ENCODE measurements around the gene ETV5. TPM values are rescaled to one million over a fixed set of nuclear protein-coding genes. Genes with fewer than 3 reads are reported as not detected.
A peak's percentile ranks its signal among the peaks of the same experiment; 100 is the strongest.

Gene ETV5
- total and polyA plus RNA-seq, 3 experiments from 2014 or later = 1.0 to 1.3 TPM; not detected in 1

- no peak for DNase-seq
- Histone ChIP-seq H3K9me3 (ENCODE audit: low read length) (no peaks in the 10 kb centered on the region), H3K4me3 (ENCODE audit: low read length) (no peak overlapping the region), H3K4me1 (ENCODE audit: insufficient read depth, low read length) (no peaks in the 10 kb centered on the region), H3K36me3 (ENCODE audit: insufficient read depth, low read length) (no peaks in the 10 kb centered on the region), H3K27ac (ENCODE audit: low read depth, low read length) (no peak overlapping the region), H3K27me3 (ENCODE audit: insufficient read depth, low read length, poor library complexity, severe bottlenecking) (no peaks in the 10 kb centered on the region)
- CTCF ChIA-PET = no interaction called here
- H3K27ac Mint-ChIP-seq = no peak overlapping the region
- peaks cover 12 to 42% of the 10 kb centered on the region in 2 donors for H3K27me3 Mint-ChIP-seq
- no peaks in the 10 kb centered on the region for H3K4me1 Mint-ChIP-seq
- POLR2A ChIA-PET = no interaction called here
- H3K4me3 Mint-ChIP-seq = no peak overlapping the region
- no peaks in the 10 kb centered on the region for H3K9me3 Mint-ChIP-seq
- H3K36me3 Mint-ChIP-seq = no peaks in the 10 kb centered on the region
Observed at GRCh38 chr3:186144257-186144656, 35.4 kb upstream of the ETV5 start.

GRCh38 chr3:186143250-186143649, 34.4 kb upstream of the ETV5 start:
- peaks cover 12 to 45% of the 10 kb centered on the region in 2 donors for H3K27me3 Mint-ChIP-seq
- ChIA-PET CTCF (interaction anchor here (2.0 kb wide), 1 partner anchor 10 kb away, joined by 6 read pairs; no protein-coding TSS in a partner anchor), POLR2A (no interaction called here)
- no peak overlapping the region for H3K4me3 ChIP-seq (ENCODE audit: low read length)
- H3K36me3 ChIP-seq (ENCODE audit: insufficient read depth, low read length) = no peaks in the 10 kb centered on the region
- H3K9me3 Mint-ChIP-seq = no peaks in the 10 kb centered on the region
- H3K36me3 Mint-ChIP-seq = no peaks in the 10 kb centered on the region
- no peak for DNase-seq
- H3K27ac Mint-ChIP-seq = peak overlapping the region in 1 of 8 donors; percentile 78
- no peaks in the 10 kb centered on the region for H3K4me1 ChIP-seq (ENCODE audit: insufficient read depth, low read length)
- no peaks in the 10 kb centered on the region for H3K27me3 ChIP-seq (ENCODE audit: insufficient read depth, low read length, poor library complexity, severe bottlenecking)
- no peak overlapping the region for H3K27ac ChIP-seq (ENCODE audit: low read depth, low read length)
- no peaks in the 10 kb centered on the region for H3K9me3 ChIP-seq (ENCODE audit: low read length)
- no peak overlapping the region for H3K4me3 Mint-ChIP-seq
- no peaks in the 10 kb centered on the region for H3K4me1 Mint-ChIP-seq

GRCh38 chr3:186142393-186142932, 33.6 kb upstream of the ETV5 start:
- Histone ChIP-seq H3K27ac (ENCODE audit: low read depth, low read length) (no peak overlapping the region), H3K36me3 (ENCODE audit: insufficient read depth, low read length) (no peaks in the 10 kb centered on the region), H3K9me3 (ENCODE audit: low read length) (no peaks in the 10 kb centered on the region), H3K27me3 (ENCODE audit: insufficient read depth, low read length, poor library complexity, severe bottlenecking) (no peaks in the 10 kb centered on the region), H3K4me3 (ENCODE audit: low read length) (no peak overlapping the region), H3K4me1 (ENCODE audit: insufficient read depth, low read length) (no peaks in the 10 kb centered on the region)
- no peak for DNase-seq
- ChIA-PET POLR2A (no interaction called here), CTCF (interaction anchor here (2.0 kb wide), 1 partner anchor 9 kb away, joined by 6 read pairs; no protein-coding TSS in a partner anchor)
- no peak overlapping the region for H3K4me3 Mint-ChIP-seq
- H3K27ac Mint-ChIP-seq = no peak overlapping the region
- H3K36me3 Mint-ChIP-seq = no peaks in the 10 kb centered on the region
- no peaks in the 10 kb centered on the region for H3K4me1 Mint-ChIP-seq
- H3K9me3 Mint-ChIP-seq = no peaks in the 10 kb centered on the region
- H3K27me3 Mint-ChIP-seq = peaks cover 12 to 52% of the 10 kb centered on the region in 2 donors

- Histone ChIP-seq H3K4me3 (ENCODE audit: low read length) (no peak overlapping the region), H3K27ac (ENCODE audit: low read depth, low read length) (no peak overlapping the region), H3K4me1 (ENCODE audit: insufficient read depth, low read length) (no peaks in the 10 kb centered on the region), H3K27me3 (ENCODE audit: insufficient read depth, low read length, poor library complexity, severe bottlenecking) (no peaks in the 10 kb centered on the region), H3K9me3 (ENCODE audit: low read length) (no peaks in the 10 kb centered on the region), H3K36me3 (ENCODE audit: insufficient read depth, low read length) (no peaks in the 10 kb centered on the region)
- Mint-ChIP-seq H3K36me3 (no peaks in the 10 kb centered on the region), H3K4me1 (no peaks in the 10 kb centered on the region), H3K27ac (no peak overlapping the region), H3K4me3 (no peak overlapping the region), H3K9me3 (no peaks in the 10 kb centered on the region), H3K27me3 (peaks cover 12 to 55% of the 10 kb centered on the region in 2 donors)
- ChIA-PET POLR2A (no interaction called here), CTCF (interaction anchor here (2.0 kb wide), 1 partner anchor 9 kb away, joined by 6 read pairs; no protein-coding TSS in a partner anchor)
- no peak for DNase-seq
Observed at GRCh38 chr3:186141790-186142189, 32.9 kb upstream of the ETV5 start.

GRCh38 chr3:186138272-186138981, 29.5 kb upstream of the ETV5 start:
- Histone ChIP-seq H3K9me3 (ENCODE audit: low read length) (no peaks in the 10 kb centered on the region), H3K4me1 (ENCODE audit: insufficient read depth, low read length) (no peaks in the 10 kb centered on the region), H3K27ac (ENCODE audit: low read depth, low read length) (no peak overlapping the region), H3K27me3 (ENCODE audit: insufficient read depth, low read length, poor library complexity, severe bottlenecking) (no peaks in the 10 kb centered on the region), H3K4me3 (ENCODE audit: low read length) (no peak overlapping the region), H3K36me3 (ENCODE audit: insufficient read depth, low read length) (no peaks in the 10 kb centered on the region)
- Mint-ChIP-seq H3K9me3 (no peaks in the 10 kb centered on the region), H3K27ac (no peak overlapping the region), H3K27me3 (peaks cover 12 to 55% of the 10 kb centered on the region in 2 donors), H3K4me1 (no peaks in the 10 kb centered on the region), H3K4me3 (no peak overlapping the region), H3K36me3 (no peaks in the 10 kb centered on the region)
- POLR2A ChIA-PET = no interaction called here
- CTCF ChIA-PET = interaction anchor here (1.1 kb wide), 1 partner anchor 9 kb away, joined by 3 read pairs; no protein-coding TSS in a partner anchor
- DNase-seq = no peak

GRCh38 chr3:186137051-186137685, 28.3 kb upstream of the ETV5 start:
- no peaks in the 10 kb centered on the region for H3K36me3 ChIP-seq (ENCODE audit: insufficient read depth, low read length)
- Mint-ChIP-seq H3K4me3 (no peak overlapping the region), H3K27ac (no peak overlapping the region), H3K36me3 (no peaks in the 10 kb centered on the region), H3K4me1 (no peaks in the 10 kb centered on the region), H3K27me3 (peaks cover 10 to 45% of the 10 kb centered on the region in 2 donors), H3K9me3 (no peaks in the 10 kb centered on the region)
- H3K9me3 ChIP-seq (ENCODE audit: low read length) = no peaks in the 10 kb centered on the region
- POLR2A ChIA-PET = no interaction called here
- H3K4me1 ChIP-seq (ENCODE audit: insufficient read depth, low read length) = no peaks in the 10 kb centered on the region
- DNase-seq = no peak
- H3K27me3 ChIP-seq (ENCODE audit: insufficient read depth, low read length, poor library complexity, severe bottlenecking) = no peaks in the 10 kb centered on the region
- CTCF ChIA-PET = interaction anchor here (1.1 kb wide), 1 partner anchor 11 kb away, joined by 3 read pairs; no protein-coding TSS in a partner anchor
- H3K4me3 ChIP-seq (ENCODE audit: low read length) = no peak overlapping the region
- H3K27ac ChIP-seq (ENCODE audit: low read depth, low read length) = no peak overlapping the region

- POLR2A ChIA-PET = no interaction called here
- CTCF ChIA-PET = interaction anchor here (2.3 kb wide), 1 partner anchor 9 kb away, joined by 6 read pairs; no protein-coding TSS in a partner anchor
- Mint-ChIP-seq H3K9me3 (no peaks in the 10 kb centered on the region), H3K4me3 (no peak overlapping the region), H3K27me3 (peaks cover 10 to 37% of the 10 kb centered on the region in 2 donors), H3K4me1 (no peaks in the 10 kb centered on the region), H3K36me3 (no peaks in the 10 kb centered on the region), H3K27ac (no peak overlapping the region)
- no peaks in the 10 kb centered on the region for H3K4me1 ChIP-seq (ENCODE audit: insufficient read depth, low read length)
- no peaks in the 10 kb centered on the region for H3K9me3 ChIP-seq (ENCODE audit: low read length)
- H3K36me3 ChIP-seq (ENCODE audit: insufficient read depth, low read length) = no peaks in the 10 kb centered on the region
- no peak overlapping the region for H3K4me3 ChIP-seq (ENCODE audit: low read length)
- DNase-seq = no peak
- no peak overlapping the region for H3K27ac ChIP-seq (ENCODE audit: low read depth, low read length)
- no peaks in the 10 kb centered on the region for H3K27me3 ChIP-seq (ENCODE audit: insufficient read depth, low read length, poor library complexity, severe bottlenecking)
Observed at GRCh38 chr3:186133980-186134379, 25.1 kb upstream of the ETV5 start.

GRCh38 chr3:186132487-186132886, 23.6 kb upstream of the ETV5 start:
- H3K4me1 Mint-ChIP-seq = no peaks in the 10 kb centered on the region
- no peaks in the 10 kb centered on the region for H3K4me1 ChIP-seq (ENCODE audit: insufficient read depth, low read length)

More at GRCh38 chr3:186132487-186132886, 23.6 kb upstream of the ETV5 start:
- ChIA-PET CTCF (interaction anchor here (2.3 kb wide), 1 partner anchor 10 kb away, joined by 6 read pairs; no protein-coding TSS in a partner anchor), POLR2A (no interaction called here)
- Mint-ChIP-seq H3K27me3 (peaks cover 10 to 24% of the 10 kb centered on the region in 2 donors), H3K9me3 (no peaks in the 10 kb centered on the region), H3K27ac (no peak overlapping the region), H3K36me3 (no peaks in the 10 kb centered on the region), H3K4me3 (no peak overlapping the region)
- Histone ChIP-seq H3K27me3 (ENCODE audit: insufficient read depth, low read length, poor library complexity, severe bottlenecking) (no peaks in the 10 kb centered on the region), H3K36me3 (ENCODE audit: insufficient read depth, low read length) (no peaks in the 10 kb centered on the region), H3K4me3 (ENCODE audit: low read length) (no peak overlapping the region), H3K27ac (ENCODE audit: low read depth, low read length) (no peak overlapping the region), H3K9me3 (ENCODE audit: low read length) (no peaks in the 10 kb centered on the region)
- no peak for DNase-seq
